Measurements from ENCODE around the gene PTPRR. TPM values are rescaled to one million over a fixed set of nuclear protein-coding genes. Genes with fewer than 3 reads are reported as not detected.

PTPRR gene
- total and polyA plus RNA-seq, 2 of the 13 experiments (the other 11 are each of a cell fraction or from before 2014, with no cell fraction given), result not detected

- TF ChIP-seq, protein P1, sequence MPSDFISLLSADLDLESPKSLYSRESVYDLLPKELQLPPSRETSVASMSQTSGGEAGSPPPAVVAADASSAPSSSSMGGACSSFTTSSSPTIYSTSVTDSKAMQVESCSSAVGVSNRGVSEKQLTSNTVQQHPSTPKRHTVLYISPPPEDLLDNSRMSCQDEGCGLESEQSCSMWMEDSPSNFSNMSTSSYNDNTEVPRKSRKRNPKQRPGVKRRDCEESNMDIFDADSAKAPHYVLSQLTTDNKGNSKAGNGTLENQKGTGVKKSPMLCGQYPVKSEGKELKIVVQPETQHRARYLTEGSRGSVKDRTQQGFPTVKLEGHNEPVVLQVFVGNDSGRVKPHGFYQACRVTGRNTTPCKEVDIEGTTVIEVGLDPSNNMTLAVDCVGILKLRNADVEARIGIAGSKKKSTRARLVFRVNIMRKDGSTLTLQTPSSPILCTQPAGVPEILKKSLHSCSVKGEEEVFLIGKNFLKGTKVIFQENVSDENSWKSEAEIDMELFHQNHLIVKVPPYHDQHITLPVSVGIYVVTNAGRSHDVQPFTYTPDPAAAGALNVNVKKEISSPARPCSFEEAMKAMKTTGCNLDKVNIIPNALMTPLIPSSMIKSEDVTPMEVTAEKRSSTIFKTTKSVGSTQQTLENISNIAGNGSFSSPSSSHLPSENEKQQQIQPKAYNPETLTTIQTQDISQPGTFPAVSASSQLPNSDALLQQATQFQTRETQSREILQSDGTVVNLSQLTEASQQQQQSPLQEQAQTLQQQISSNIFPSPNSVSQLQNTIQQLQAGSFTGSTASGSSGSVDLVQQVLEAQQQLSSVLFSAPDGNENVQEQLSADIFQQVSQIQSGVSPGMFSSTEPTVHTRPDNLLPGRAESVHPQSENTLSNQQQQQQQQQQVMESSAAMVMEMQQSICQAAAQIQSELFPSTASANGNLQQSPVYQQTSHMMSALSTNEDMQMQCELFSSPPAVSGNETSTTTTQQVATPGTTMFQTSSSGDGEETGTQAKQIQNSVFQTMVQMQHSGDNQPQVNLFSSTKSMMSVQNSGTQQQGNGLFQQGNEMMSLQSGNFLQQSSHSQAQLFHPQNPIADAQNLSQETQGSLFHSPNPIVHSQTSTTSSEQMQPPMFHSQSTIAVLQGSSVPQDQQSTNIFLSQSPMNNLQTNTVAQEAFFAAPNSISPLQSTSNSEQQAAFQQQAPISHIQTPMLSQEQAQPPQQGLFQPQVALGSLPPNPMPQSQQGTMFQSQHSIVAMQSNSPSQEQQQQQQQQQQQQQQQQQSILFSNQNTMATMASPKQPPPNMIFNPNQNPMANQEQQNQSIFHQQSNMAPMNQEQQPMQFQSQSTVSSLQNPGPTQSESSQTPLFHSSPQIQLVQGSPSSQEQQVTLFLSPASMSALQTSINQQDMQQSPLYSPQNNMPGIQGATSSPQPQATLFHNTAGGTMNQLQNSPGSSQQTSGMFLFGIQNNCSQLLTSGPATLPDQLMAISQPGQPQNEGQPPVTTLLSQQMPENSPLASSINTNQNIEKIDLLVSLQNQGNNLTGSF (CRISPR knock-in tag; IDR thresholded peaks at IDR 0.05), result no peak
- no peak for TF ChIP-seq ZNF737 (CRISPR knock-in tag; IDR thresholded peaks at IDR 0.05; ENCODE audit: borderline replicate concordance)
- no peak for TF ChIP-seq HOXA3 (CRISPR knock-in tag; IDR thresholded peaks at IDR 0.05)
- TF ChIP-seq RBM22 (optimal IDR thresholded peaks at IDR 0.05; ENCODE audit: low read length), result no peak
- TF ChIP-seq ZFP36 (IDR thresholded peaks at IDR 0.05; ENCODE audit: borderline replicate concordance, low read depth, low read length, partially characterized antibody), result no peak
These were observed 36.7 kb downstream of the PTPRR start (continued) for GRCh38 chr12:70883855-70884254.

- H3K9me3 ChIP-seq (ENCODE audit: low read length), result no peaks in the 10 kb centered on the region
- H3K4me1 ChIP-seq (ENCODE audit: insufficient read depth, low read length), result no peaks in the 10 kb centered on the region
- DNase-seq (ENCODE audit: low spot score), result no peak
- no peaks in the 10 kb centered on the region for H3K27me3 ChIP-seq (ENCODE audit: control insufficient read depth in 1 of 2, insufficient read depth in 2 of 2, low read length in 2 of 2)
- no peaks in the 10 kb centered on the region for H3K79me2 ChIP-seq (ENCODE audit: insufficient read depth, low read length)
- in situ Hi-C loops (cut with HindIII; ENCODE audit: extremely low pct_ligation_motif_present, low pct_unique_long_range_greater_than_20kb) (no loop called here), intact Hi-C loops (cut with micrococcal nuclease; ENCODE audit: unreplicated experiment) (no loop called here)
- no TSS peak for BruUV-seq (replicated peaks)
- no peak for FAIRE-seq
- no peak for ATAC-seq
- no peak overlapping the region for H3K4me3 ChIP-seq (replicated peaks in 1 of 3; ENCODE audit: insufficient read depth in 1 of 3, low read depth in 2 of 3, low read length in 3 of 3)
- ChIA-PET POLR2A (no interaction called here), CTCF (ENCODE audit: low intra/inter-chr PET ratio, low total read pairs) (no interaction called here)
- H3K27ac ChIP-seq (ENCODE audit: extremely low read length, insufficient read depth, low read length), result no peak overlapping the region
- H2AFZ ChIP-seq (ENCODE audit: low read length), result no peak overlapping the region
- peak; percentile 95 for TF ChIP-seq ATF7 (IDR thresholded peaks at IDR 0.05)
- TF ChIP-seq ATF7 (CRISPR knock-in tag; IDR thresholded peaks at IDR 0.05), result no peak
- TF ChIP-seq ZNF724P (CRISPR knock-in tag; IDR thresholded peaks at IDR 0.05; ENCODE audit: borderline replicate concordance), result no peak
- 0 out of 2 replicates have a peak, but pooled peaks have one; percentile 16 for TF ChIP-seq CREB1 (IDR thresholded peaks at IDR 0.05)
- TF ChIP-seq CREB1 (CRISPR knock-in tag; IDR thresholded peaks at IDR 0.05), result no peak
- 0% methylated on average over 1 of the region's 1 CpG for WGBS (ENCODE audit: low lambda C conversion rate)
- no peak overlapping the region for H3K9ac ChIP-seq (ENCODE audit: insufficient read depth, low read depth, low read length)
- H3K36me3 ChIP-seq (replicated peaks in 1 of 2; ENCODE audit: control insufficient read depth in 1 of 2, insufficient read depth in 2 of 2, low read length in 2 of 2), result no peaks in the 10 kb centered on the region
- no peaks in the 10 kb centered on the region for H4K20me1 ChIP-seq (ENCODE audit: insufficient read depth, low read length)
- no peak overlapping the region for H3K4me2 ChIP-seq (ENCODE audit: low read depth, low read length)
These were observed 39.8 kb downstream of the PTPRR start for GRCh38 chr12:70880744-70881143.

All from HepG2 (cell line).